Naive B cell (primary cell): Measurements from ENCODE around the gene CX3CL1. TPM values are rescaled to one million over a fixed set of nuclear protein-coding genes. Genes with fewer than 3 reads are reported as not detected.
A peak's percentile ranks its signal among the peaks of the same experiment; 100 is the strongest.

Source experiments
- ATAC-seq, 2 donors: fragments of 150-1000 bp; cut with Tn5 transposase; 2 replicates each; pipeline ENCODE4 v1.10.0; 2021; ENCODE audit warnings: low read depth in 2 of 2, mild to moderate bottlenecking in 2 of 2, moderate library complexity in 2 of 2
- DNase-seq: peaks from one replicate; pipeline ENCODE4 v3.0.0; 2022
- H3K27ac Mint-ChIP-seq, 6 donors: one replicate each; pipeline ENCODE4 v1.8.0; 2020 to 2022; ENCODE audit warnings: mild to moderate bottlenecking in 6 of 6, mixed read lengths in 6 of 6, moderate library complexity in 5 of 6, inconsistent platforms in 2 of 6
- H3K27me3 Mint-ChIP-seq, 3 donors: one replicate each; pipeline ENCODE4 v1.8.0; 2021 to 2022; ENCODE audit warnings: mixed read lengths in 3 of 3, mild to moderate bottlenecking in 1 of 3
- H3K36me3 Mint-ChIP-seq, 2 donors: one replicate each; pipeline ENCODE4 v1.8.0; 2020 to 2022; ENCODE audit warnings: mixed read lengths in 2 of 2, inconsistent platforms in 1 of 2, mild to moderate bottlenecking in 1 of 2
- H3K4me1 Mint-ChIP-seq, 3 donors: one replicate each; pipeline ENCODE4 v1.8.0; 2020 to 2022; ENCODE audit warnings: mixed read lengths in 3 of 3, inconsistent platforms in 1 of 3, mild to moderate bottlenecking in 1 of 3, moderate library complexity in 1 of 3
- H3K4me3 Mint-ChIP-seq, 8 donors: one replicate each; pipeline ENCODE4 v1.8.0; 2020 to 2022; ENCODE audit warnings: mild to moderate bottlenecking in 8 of 8, mixed read lengths in 8 of 8, moderate library complexity in 8 of 8, inconsistent platforms in 2 of 8
- H3K9me3 Mint-ChIP-seq, 7 donors: one replicate each; pipeline ENCODE4 v1.8.0; 2020 to 2022; ENCODE audit warnings: mixed read lengths in 7 of 7, mild to moderate bottlenecking in 5 of 7, inconsistent platforms in 2 of 7, moderate library complexity in 1 of 7
- polyA plus RNA-seq, 6 donors: library from polyadenylated mRNA; unstranded; fragments of 300-500 nt; fragmentation: Illumina TruSeq; gene quantifications; one replicate each; pipeline ENCODE4 v1.2.3, GENCODE V29; 2021; ENCODE audit warnings: low read depth in 6 of 6

The CX3CL1 gene
- polyA plus RNA-seq, 6 donors from 2014 or later: not detected

GRCh38 chr16:57345666-57346204, 26.6 kb upstream of the CX3CL1 start:
- peaks cover 46 to 68% (median 56%) of the 10 kb centered on the region in 3 donors for H3K27me3 Mint-ChIP-seq

GRCh38 chr16:57347858-57348257, 24.4 kb upstream of the CX3CL1 start:
- peaks cover 32 to 44% (median 36%) of the 10 kb centered on the region in 3 donors for H3K4me1 Mint-ChIP-seq
- no peak for DNase-seq
- no peak overlapping the region for H3K4me3 Mint-ChIP-seq
- peaks cover 38 to 60% (median 47%) of the 10 kb centered on the region in 3 donors for H3K27me3 Mint-ChIP-seq
- peak overlapping the region in 2 of 6 donors; percentile 4 to 13 for H3K27ac Mint-ChIP-seq
- ATAC-seq: no peak
- H3K9me3 Mint-ChIP-seq: peaks cover 0 to 4% (median 0%) of the 10 kb centered on the region in 7 donors
- peaks cover 0 to 7% of the 10 kb centered on the region in 2 donors for H3K36me3 Mint-ChIP-seq

More at GRCh38 chr16:57345666-57346204, 26.6 kb upstream of the CX3CL1 start:
- no peak overlapping the region for H3K4me3 Mint-ChIP-seq
- ATAC-seq (no peak), DNase-seq (no peak)
- H3K4me1 Mint-ChIP-seq: peaks cover 43 to 60% (median 46%) of the 10 kb centered on the region in 3 donors
- peaks cover 0 to 9% of the 10 kb centered on the region in 2 donors for H3K36me3 Mint-ChIP-seq
- H3K27ac Mint-ChIP-seq: no peak overlapping the region
- H3K9me3 Mint-ChIP-seq: peaks cover 0 to 5% (median 0%) of the 10 kb centered on the region in 7 donors

GRCh38 chr16:57348327-57348726, 24.0 kb upstream of the CX3CL1 start:
- Mint-ChIP-seq H3K4me3 (peak overlapping the region in 5 of 8 donors; percentile 20 to 75 (median 33)), H3K36me3 (peaks cover 0 to 2% of the 10 kb centered on the region in 2 donors), H3K4me1 (peaks cover 31 to 40% (median 32%) of the 10 kb centered on the region in 3 donors), H3K27me3 (peaks cover 37 to 60% (median 47%) of the 10 kb centered on the region in 3 donors), H3K9me3 (peaks cover 0 to 4% (median 0%) of the 10 kb centered on the region in 7 donors), H3K27ac (peak overlapping the region in 2 of 6 donors; percentile 15 to 69)
- no peak for DNase-seq
- ATAC-seq: no peak

- peaks cover 0 to 3% (median 0%) of the 10 kb centered on the region in 7 donors for H3K9me3 Mint-ChIP-seq
- H3K4me1 Mint-ChIP-seq: peaks cover 29 to 37% (median 31%) of the 10 kb centered on the region in 3 donors
- ATAC-seq (peak; percentile 99), DNase-seq (peak; percentile 84)
- H3K27ac Mint-ChIP-seq: peak overlapping the region; percentile 30 to 89 (median 66)
- H3K36me3 Mint-ChIP-seq: no peaks in the 10 kb centered on the region
- H3K27me3 Mint-ChIP-seq: peaks cover 30 to 56% (median 42%) of the 10 kb centered on the region in 3 donors
- H3K4me3 Mint-ChIP-seq: peak overlapping the region in 6 of 8 donors; percentile 56 to 84 (median 68)
Measured at GRCh38 chr16:57349212-57350031, 22.9 kb upstream of the CX3CL1 start.

GRCh38 chr16:57352636-57353047, 19.6 kb upstream of the CX3CL1 start:
- Mint-ChIP-seq H3K27ac (no peak overlapping the region), H3K9me3 (no peaks in the 10 kb centered on the region), H3K4me3 (no peak overlapping the region), H3K27me3 (peaks cover 22 to 49% (median 30%) of the 10 kb centered on the region in 3 donors), H3K36me3 (no peaks in the 10 kb centered on the region), H3K4me1 (peaks cover 23 to 29% (median 25%) of the 10 kb centered on the region in 3 donors)
- no peak for ATAC-seq
- no peak for DNase-seq

- Mint-ChIP-seq H3K4me3 (no peak overlapping the region), H3K27ac (no peak overlapping the region), H3K36me3 (no peaks in the 10 kb centered on the region), H3K9me3 (no peaks in the 10 kb centered on the region), H3K27me3 (peaks cover 17 to 51% (median 31%) of the 10 kb centered on the region in 3 donors), H3K4me1 (peaks cover 24 to 28% (median 27%) of the 10 kb centered on the region in 3 donors)
- DNase-seq (no peak), ATAC-seq (no peak)
Measured at GRCh38 chr16:57354311-57354710, 18.0 kb upstream of the CX3CL1 start.

- Mint-ChIP-seq H3K4me1 (peaks cover 16 to 18% (median 17%) of the 10 kb centered on the region in 3 donors), H3K27ac (no peak overlapping the region), H3K9me3 (no peaks in the 10 kb centered on the region), H3K27me3 (peaks cover 13 to 53% (median 31%) of the 10 kb centered on the region in 3 donors), H3K36me3 (no peaks in the 10 kb centered on the region), H3K4me3 (no peak overlapping the region)
- no peak for DNase-seq
- no peak for ATAC-seq
Measured at GRCh38 chr16:57355898-57356414, 16.3 kb upstream of the CX3CL1 start.

- no peak overlapping the region for H3K4me3 Mint-ChIP-seq
- H3K27me3 Mint-ChIP-seq: peaks cover 15 to 52% (median 30%) of the 10 kb centered on the region in 3 donors
- no peak overlapping the region for H3K27ac Mint-ChIP-seq
- no peaks in the 10 kb centered on the region for H3K9me3 Mint-ChIP-seq
- H3K36me3 Mint-ChIP-seq: no peaks in the 10 kb centered on the region
- DNase-seq (no peak), ATAC-seq (no peak)
- peaks cover 16 to 18% (median 17%) of the 10 kb centered on the region in 3 donors for H3K4me1 Mint-ChIP-seq
Measured at GRCh38 chr16:57356547-57356946, 15.7 kb upstream of the CX3CL1 start.

- no peaks in the 10 kb centered on the region for H3K9me3 Mint-ChIP-seq
- H3K4me1 Mint-ChIP-seq: peaks cover 16 to 18% (median 17%) of the 10 kb centered on the region in 3 donors
- H3K27ac Mint-ChIP-seq: peak overlapping the region in 1 of 6 donors; percentile 43
- no peaks in the 10 kb centered on the region for H3K36me3 Mint-ChIP-seq
- ATAC-seq (no peak), DNase-seq (no peak)
- H3K27me3 Mint-ChIP-seq: peaks cover 19 to 44% (median 21%) of the 10 kb centered on the region in 3 donors
- H3K4me3 Mint-ChIP-seq: no peak overlapping the region
Measured at GRCh38 chr16:57357330-57358085, 14.8 kb upstream of the CX3CL1 start.

- Mint-ChIP-seq H3K9me3 (no peaks in the 10 kb centered on the region), H3K36me3 (no peaks in the 10 kb centered on the region), H3K4me3 (peak overlapping the region in 1 of 8 donors; percentile 61), H3K27ac (no peak overlapping the region), H3K27me3 (peaks cover 15 to 39% (median 19%) of the 10 kb centered on the region in 3 donors), H3K4me1 (peaks cover 14 to 18% (median 17%) of the 10 kb centered on the region in 3 donors)
- no peak for DNase-seq
- no peak for ATAC-seq
Measured at GRCh38 chr16:57358086-57358420, 14.2 kb upstream of the CX3CL1 start.

GRCh38 chr16:57358527-57359095, 13.7 kb upstream of the CX3CL1 start, which contains the start of gene CCL22:
Gene CCL22, plus strand, starts transcription at chr16:57358783. Its CDS starts 34 bp downstream, at chr16:57358817.
- peaks cover 14 to 39% (median 21%) of the 10 kb centered on the region in 3 donors for H3K27me3 Mint-ChIP-seq
- peak within 1 kb of the TSS in 1 of 6 donors; percentile 43 for H3K27ac Mint-ChIP-seq
- no peak for DNase-seq
- peak within 1 kb of the TSS in 1 of 8 donors; percentile 61 for H3K4me3 Mint-ChIP-seq
- H3K9me3 Mint-ChIP-seq: no peaks in the 10 kb centered on the region
- H3K4me1 Mint-ChIP-seq: peaks cover 13 to 18% (median 17%) of the 10 kb centered on the region in 3 donors
- no peaks in the 10 kb centered on the region for H3K36me3 Mint-ChIP-seq
- peak; percentile 57 to 63 for ATAC-seq

GRCh38 chr16:57360321-57360935, 11.9 kb upstream of the CX3CL1 start:
- Mint-ChIP-seq H3K36me3 (no peaks in the 10 kb centered on the region), H3K9me3 (no peaks in the 10 kb centered on the region), H3K27ac (peak overlapping the region in 3 of 6 donors; percentile 39 to 61 (median 45)), H3K27me3 (peaks cover 26 to 48% (median 27%) of the 10 kb centered on the region in 3 donors), H3K4me3 (no peak overlapping the region), H3K4me1 (peaks cover 13 to 18% (median 17%) of the 10 kb centered on the region in 3 donors)
- no peak for DNase-seq
- no peak for ATAC-seq
